HG02981 (cell line): ENCODE measurements around the gene UPK3BL1.
A peak's percentile ranks its signal among the peaks of the same experiment; 100 is the strongest.

Source experiments
- ATAC-seq: cut with Tn5 transposase; IDR thresholded peaks from one replicate; pipeline ENCODE4 v1.9.1; 2021; ENCODE audit warnings: mild to moderate bottlenecking, moderate library complexity; ENCODE audit not compliant: unreplicated experiment

UPK3BL1 gene

DNA sequence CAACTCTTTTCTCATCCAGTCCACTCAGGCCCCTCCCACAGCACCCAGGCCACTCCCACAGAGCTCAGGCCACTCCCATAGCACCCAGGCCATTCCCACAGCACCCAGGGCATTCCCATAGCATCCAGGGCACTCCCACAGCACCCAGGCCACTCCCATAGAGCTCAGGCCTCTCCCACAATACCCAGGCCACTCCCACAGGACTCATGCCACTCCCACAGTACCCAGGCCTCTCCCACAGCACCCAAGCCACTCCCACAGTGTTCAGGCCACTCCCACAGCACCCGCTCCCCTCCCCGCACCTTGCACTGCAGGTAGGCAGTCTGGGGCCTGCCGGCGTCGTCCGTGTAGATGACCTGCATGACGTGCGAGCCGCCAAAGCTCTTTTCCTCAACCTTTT is 52.7 kb downstream of the UPK3BL1 start:
- ATAC-seq = peak; percentile 49
